Measurements from ENCODE around the gene CRK.
A peak's percentile ranks its signal among the peaks of the same experiment; 100 is the strongest.
"Not testable (repeated sequence)": the region's sequence is repeated elsewhere in the genome, so short reads cannot be mapped to it uniquely, and the experiment has no call there.

CRK gene

GRCh38 chr17:1462164-1463112 is 6.4 kb upstream of the CRK start:
- peak; percentile 56 to 83 for DNase-seq

GRCh38 chr17:1461198-1461944 is 5.3 kb upstream of the CRK start:
- DNase-seq, result no peak

GRCh38 chr17:1460233-1460632 is 4.2 kb upstream of the CRK start:
- no peak for DNase-seq

- peak; percentile 22 to 70 for DNase-seq
These were observed 688 bp downstream of the CRK start for GRCh38 chr17:1455291-1455796.

- DNase-seq, result no peak
These were observed 1.5 kb downstream of the CRK start for GRCh38 chr17:1454541-1454940.

GRCh38 chr17:1453694-1454093 is 2.3 kb downstream of the CRK start:
- DNase-seq, result not testable (repeated sequence)

GRCh38 chr17:1452836-1453235 is 3.2 kb downstream of the CRK start:
- DNase-seq, result no peak

- DNase-seq, result not testable (repeated sequence)
These were observed 5.8 kb downstream of the CRK start for GRCh38 chr17:1450261-1450660.

GRCh38 chr17:1449412-1449967 is 6.5 kb downstream of the CRK start:
- no peak for DNase-seq

GRCh38 chr17:1447052-1447451 is 9.0 kb downstream of the CRK start:
- DNase-seq, result no peak

- no peak for DNase-seq
These were observed 9.8 kb downstream of the CRK start for GRCh38 chr17:1446201-1446600.

GRCh38 chr17:1445695-1446094 is 10.3 kb downstream of the CRK start:
- not testable (repeated sequence) for DNase-seq

GRCh38 chr17:1442721-1443120 is 13.3 kb downstream of the CRK start:
- not testable (repeated sequence) for DNase-seq

- DNase-seq, result no peak
These were observed 13.8 kb downstream of the CRK start for GRCh38 chr17:1442187-1442586.

- no peak for DNase-seq
These were observed 15.1 kb downstream of the CRK start for GRCh38 chr17:1440921-1441320.

- no peak for DNase-seq
These were observed 17.4 kb downstream of the CRK start for GRCh38 chr17:1438593-1439083.

GRCh38 chr17:1435326-1435725 is 20.7 kb downstream of the CRK start:
- DNase-seq, result no peak

GRCh38 chr17:1434150-1434549 is 21.9 kb downstream of the CRK start:
- no peak for DNase-seq

- DNase-seq, result no peak
These were observed 24.4 kb downstream of the CRK start for GRCh38 chr17:1431631-1432104.

- DNase-seq, result no peak
These were observed 32.4 kb downstream of the CRK start for GRCh38 chr17:1423456-1424135.

GRCh38 chr17:1422885-1423284 is 33.1 kb downstream of the CRK start:
- DNase-seq, result no peak

GRCh38 chr17:1421470-1421869 is 34.6 kb downstream of the CRK start:
- no peak for DNase-seq
